ENCODE measurements around the gene LAMC3.

LAMC3 gene

DNA sequence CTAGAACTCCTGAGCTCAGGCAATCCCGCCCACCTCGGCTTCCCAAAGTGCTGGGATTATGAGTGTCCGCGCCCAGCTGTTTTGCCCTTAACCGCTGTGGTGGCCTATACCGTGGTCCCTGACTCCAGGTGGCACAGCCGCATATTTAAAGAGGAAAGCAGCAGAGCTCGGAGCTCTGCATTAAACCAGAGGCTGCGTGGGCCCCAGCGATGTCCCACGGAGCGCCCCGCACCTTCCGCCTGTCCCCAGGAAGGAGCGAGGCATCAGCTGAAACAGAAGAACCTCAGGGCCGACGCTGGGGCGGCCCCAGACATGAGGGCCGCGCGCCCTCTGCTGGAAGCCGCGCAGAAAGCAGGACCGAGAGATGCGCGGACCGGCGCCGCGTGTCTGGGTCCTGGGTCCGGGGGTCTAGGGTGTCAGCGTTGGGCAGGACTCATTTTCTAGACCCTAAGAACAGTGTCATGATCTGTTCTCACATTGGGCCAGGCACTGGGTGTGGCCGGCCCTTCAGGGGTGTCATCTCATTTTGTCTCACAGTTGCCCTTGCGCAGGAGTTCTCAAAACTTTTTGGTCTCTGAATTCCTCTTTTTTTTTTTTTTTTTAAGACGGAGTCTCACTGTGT, 37.7 kb downstream of the LAMC3 start:
- ChIA-PET POLR2A (interaction anchor here (1.2 kb wide), 1 partner anchor 79 kb away, joined by 4 read pairs; the partner anchor contains the start of gene NUP214), CTCF (interaction anchor here (0.6 to 1.6 kb wide), 13 partner anchors 9 to 183 kb away, joined by 3 to 14 read pairs (median 5); no protein-coding TSS in a partner anchor)
- DNase-seq (ENCODE audit: extremely low spot score) = peak; percentile 87

DNA sequence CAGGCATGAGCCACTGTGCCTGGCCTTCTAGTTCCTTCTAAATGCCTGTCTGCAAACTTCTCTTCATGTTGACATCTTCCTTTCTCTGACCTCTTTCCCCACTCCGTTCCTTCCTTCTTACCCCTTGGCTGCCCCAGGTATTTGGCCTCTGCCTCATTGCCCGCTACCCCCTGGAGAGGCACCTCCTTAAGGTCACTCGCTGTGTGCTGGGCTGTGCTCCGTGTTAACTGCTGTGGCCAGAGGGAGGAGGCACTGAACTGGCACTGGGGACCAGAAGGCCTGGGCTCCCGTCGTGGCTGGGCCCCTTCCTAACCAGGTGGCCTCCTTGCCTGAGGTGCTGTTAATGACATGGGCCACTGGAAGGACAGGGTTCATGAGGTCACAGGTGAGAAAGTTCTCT, 39.4 kb downstream of the LAMC3 start:
- DNase-seq (ENCODE audit: extremely low spot score) = no peak
- TF ChIP-seq BHLHE40 (IDR thresholded peaks at IDR 0.05; ENCODE audit: borderline replicate concordance) = no peak
- no peak for TF ChIP-seq FOXM1 (IDR thresholded peaks at IDR 0.05; ENCODE audit: borderline replicate concordance)
- TF ChIP-seq TARDBP (IDR thresholded peaks at IDR 0.05) = no peak
- TF ChIP-seq SP1 (IDR thresholded peaks at IDR 0.05) = no peak
- TF ChIP-seq LEF1 (IDR thresholded peaks at IDR 0.05; ENCODE audit: borderline replicate concordance) = no peak
- TF ChIP-seq FOXK2 (IDR thresholded peaks at IDR 0.05) = no peak
- no peak for TF ChIP-seq FOXA1 (IDR thresholded peaks at IDR 0.05)
- TF ChIP-seq HDGF (IDR thresholded peaks at IDR 0.05; ENCODE audit: borderline replicate concordance) = no peak
- TF ChIP-seq ZNF384 (IDR thresholded peaks at IDR 0.05) = no peak
- no peak for TF ChIP-seq NFRKB (IDR thresholded peaks at IDR 0.05)
- POLR2A ChIA-PET = no interaction called here
- CTCF ChIA-PET = interaction anchor here (0.7 kb wide), 1 partner anchor 36 kb away, joined by 4 read pairs; no protein-coding TSS in a partner anchor

More for the DNA sequence above, 37.7 kb downstream of the LAMC3 start:
- TF ChIP-seq CTBP1 (IDR thresholded peaks at IDR 0.05; ENCODE audit: borderline replicate concordance) = no peak
- peak; percentile 86 for TF ChIP-seq ZNF384 (IDR thresholded peaks at IDR 0.05)

DNA sequence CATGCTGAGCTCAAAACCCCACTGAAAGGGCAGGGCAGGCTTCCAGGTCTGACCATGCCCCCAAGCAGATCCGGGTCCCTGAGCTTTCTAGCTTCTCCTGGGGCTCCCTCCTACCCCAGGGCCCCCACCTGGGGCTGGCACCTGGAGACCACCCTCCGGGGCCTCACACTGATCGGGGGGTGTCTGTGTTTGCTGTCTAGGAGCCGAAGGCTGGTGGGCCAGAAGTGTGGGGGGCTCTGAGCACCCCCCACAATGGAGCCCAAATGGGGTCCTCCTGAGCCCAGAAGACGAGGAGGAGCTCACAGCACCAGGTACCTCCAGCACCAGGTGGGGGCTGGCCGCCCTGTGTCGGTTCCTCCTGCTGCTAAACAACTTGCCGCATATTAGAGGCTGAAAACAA, 39.8 kb downstream of the LAMC3 start:
- no peak for TF ChIP-seq FOXA1 (IDR thresholded peaks at IDR 0.05)
- no peak for TF ChIP-seq SUZ12 (IDR thresholded peaks at IDR 0.05)
- TF ChIP-seq ELF4 (IDR thresholded peaks at IDR 0.05) = no peak
- no peak for TF ChIP-seq BHLHE40 (IDR thresholded peaks at IDR 0.05; ENCODE audit: borderline replicate concordance)
- no peak for TF ChIP-seq NFRKB (IDR thresholded peaks at IDR 0.05)
- TF ChIP-seq, protein P1, sequence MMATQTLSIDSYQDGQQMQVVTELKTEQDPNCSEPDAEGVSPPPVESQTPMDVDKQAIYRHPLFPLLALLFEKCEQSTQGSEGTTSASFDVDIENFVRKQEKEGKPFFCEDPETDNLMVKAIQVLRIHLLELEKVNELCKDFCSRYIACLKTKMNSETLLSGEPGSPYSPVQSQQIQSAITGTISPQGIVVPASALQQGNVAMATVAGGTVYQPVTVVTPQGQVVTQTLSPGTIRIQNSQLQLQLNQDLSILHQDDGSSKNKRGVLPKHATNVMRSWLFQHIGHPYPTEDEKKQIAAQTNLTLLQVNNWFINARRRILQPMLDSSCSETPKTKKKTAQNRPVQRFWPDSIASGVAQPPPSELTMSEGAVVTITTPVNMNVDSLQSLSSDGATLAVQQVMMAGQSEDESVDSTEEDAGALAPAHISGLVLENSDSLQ (IDR thresholded peaks at IDR 0.05) = no peak
- TF ChIP-seq CTBP1 (IDR thresholded peaks at IDR 0.05; ENCODE audit: borderline replicate concordance) = no peak
- TF ChIP-seq SP1 (IDR thresholded peaks at IDR 0.05) = no peak
- TF ChIP-seq HDGF (IDR thresholded peaks at IDR 0.05; ENCODE audit: borderline replicate concordance) = no peak
- TF ChIP-seq FOXM1 (IDR thresholded peaks at IDR 0.05; ENCODE audit: borderline replicate concordance) = no peak
- TF ChIP-seq ARNT (IDR thresholded peaks at IDR 0.05) = no peak
- TF ChIP-seq LEF1 (IDR thresholded peaks at IDR 0.05; ENCODE audit: borderline replicate concordance) = no peak
- no peak for TF ChIP-seq ZNF384 (IDR thresholded peaks at IDR 0.05)
- no peak for TF ChIP-seq TARDBP (IDR thresholded peaks at IDR 0.05)
- no peak for TF ChIP-seq L3MBTL2 (conservative IDR thresholded peaks at IDR 0.05)
- ChIA-PET CTCF (interaction anchor here (1.1 kb wide), 1 partner anchor 9 kb away, joined by 3 read pairs; no protein-coding TSS in a partner anchor), POLR2A (no interaction called here)
- DNase-seq (ENCODE audit: extremely low spot score) = no peak

DNA sequence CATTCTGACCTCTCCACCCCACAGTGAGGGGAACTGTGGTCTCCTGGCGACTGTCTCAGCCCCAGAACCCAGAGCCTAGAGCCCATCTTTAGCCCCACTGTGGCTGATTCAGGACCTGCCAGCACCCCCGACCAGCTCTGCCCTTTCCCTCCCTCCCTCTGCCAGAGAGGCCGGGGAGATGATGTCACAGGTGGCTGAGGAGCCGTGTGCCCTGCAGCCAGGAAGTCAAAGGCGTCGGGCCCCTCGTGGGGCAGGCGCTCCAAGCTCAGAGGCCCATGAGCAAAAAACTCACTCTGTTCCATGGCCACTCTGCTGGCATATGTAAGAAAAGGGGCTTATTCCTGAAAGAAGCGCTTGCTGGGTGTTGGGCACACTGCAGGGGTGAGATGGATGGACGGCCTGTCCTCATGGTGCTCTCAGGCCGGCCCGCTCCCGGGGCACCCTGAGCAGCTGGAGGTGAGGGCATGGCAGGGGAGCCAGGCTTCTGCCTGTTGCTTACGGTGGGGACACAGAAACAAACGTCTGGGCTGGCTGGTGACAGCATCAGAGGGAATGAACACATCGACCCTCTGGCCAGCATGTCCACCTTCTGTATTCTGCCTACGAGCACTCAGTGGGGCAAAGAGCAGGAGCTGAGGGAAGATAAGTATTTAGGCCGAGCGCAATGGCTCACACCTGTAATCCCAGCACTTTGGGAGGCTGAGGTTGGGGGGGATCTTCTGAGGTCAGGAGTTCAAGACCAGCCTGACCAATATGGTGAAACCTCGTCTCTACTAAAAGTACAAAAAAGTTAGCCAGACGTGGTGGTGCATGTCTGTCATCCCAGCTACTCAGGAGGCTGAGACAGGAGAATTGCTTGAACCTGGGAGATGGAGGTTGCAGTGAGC, 41.1 kb downstream of the LAMC3 start:
- TF ChIP-seq ARNT (IDR thresholded peaks at IDR 0.05) (no peak), NFRKB (IDR thresholded peaks at IDR 0.05) (no peak), ZNF384 (IDR thresholded peaks at IDR 0.05) (no peak), TARDBP (IDR thresholded peaks at IDR 0.05) (no peak), L3MBTL2 (conservative IDR thresholded peaks at IDR 0.05) (no peak), LEF1 (IDR thresholded peaks at IDR 0.05; ENCODE audit: borderline replicate concordance) (no peak), HDGF (IDR thresholded peaks at IDR 0.05; ENCODE audit: borderline replicate concordance) (no peak), SP1 (IDR thresholded peaks at IDR 0.05) (no peak), FOXM1 (IDR thresholded peaks at IDR 0.05; ENCODE audit: borderline replicate concordance) (no peak), BHLHE40 (IDR thresholded peaks at IDR 0.05; ENCODE audit: borderline replicate concordance) (no peak), CTBP1 (IDR thresholded peaks at IDR 0.05; ENCODE audit: borderline replicate concordance) (no peak), SUZ12 (IDR thresholded peaks at IDR 0.05) (no peak), FOXK2 (IDR thresholded peaks at IDR 0.05) (no peak)
- TF ChIP-seq, protein P1 (IDR thresholded peaks at IDR 0.05) = no peak
- ChIA-PET POLR2A (no interaction called here), CTCF (interaction anchor here (1.1 kb wide), 1 partner anchor 8 kb away, joined by 3 read pairs; no protein-coding TSS in a partner anchor)
- DNase-seq (ENCODE audit: extremely low spot score) = no peak

DNA sequence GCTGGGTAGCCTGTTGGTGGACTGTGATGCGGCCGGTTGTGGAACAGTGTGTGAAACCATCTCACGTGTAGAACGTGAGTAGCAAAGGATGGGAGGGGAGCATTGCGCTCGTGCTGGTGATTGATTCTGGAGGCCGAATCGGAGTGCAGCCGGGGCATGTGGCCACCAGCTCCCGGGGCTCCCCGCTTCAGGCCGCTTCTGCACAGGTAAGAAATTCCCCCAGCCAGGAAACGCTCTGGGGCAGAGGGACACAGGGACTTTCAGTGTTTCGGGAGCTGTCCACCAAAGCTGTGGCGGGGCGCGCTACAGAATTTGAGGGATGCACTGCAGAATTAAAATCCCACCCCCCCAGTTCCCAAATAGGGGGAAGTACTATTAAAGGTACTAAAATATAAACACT, 41.9 kb downstream of the LAMC3 start:
- no peak for DNase-seq (ENCODE audit: extremely low spot score)
- CTCF ChIA-PET = no interaction called here
- TF ChIP-seq SP1 (IDR thresholded peaks at IDR 0.05) = no peak
- no peak for TF ChIP-seq CTBP1 (IDR thresholded peaks at IDR 0.05; ENCODE audit: borderline replicate concordance)
- TF ChIP-seq ARNT (IDR thresholded peaks at IDR 0.05) = no peak
- no peak for TF ChIP-seq NFRKB (IDR thresholded peaks at IDR 0.05)
- TF ChIP-seq, protein P1 (IDR thresholded peaks at IDR 0.05) = no peak
- no peak for TF ChIP-seq L3MBTL2 (conservative IDR thresholded peaks at IDR 0.05)
- TF ChIP-seq HDGF (IDR thresholded peaks at IDR 0.05; ENCODE audit: borderline replicate concordance) = no peak
- no peak for TF ChIP-seq SUZ12 (IDR thresholded peaks at IDR 0.05)
- no peak for TF ChIP-seq LEF1 (IDR thresholded peaks at IDR 0.05; ENCODE audit: borderline replicate concordance)
- TF ChIP-seq BHLHE40 (IDR thresholded peaks at IDR 0.05; ENCODE audit: borderline replicate concordance) = no peak
- no peak for TF ChIP-seq FOXM1 (IDR thresholded peaks at IDR 0.05; ENCODE audit: borderline replicate concordance)
- no peak for TF ChIP-seq FOXK2 (IDR thresholded peaks at IDR 0.05)
- POLR2A ChIA-PET = no interaction called here

All from HEK293T (cell line).